ENCODE measurements around the gene PITPNC1. TPM values are rescaled to one million over a fixed set of nuclear protein-coding genes. Genes with fewer than 3 reads are reported as not detected.

Gene PITPNC1
- total RNA-seq, 1 donor from 2014 or later = 25.4 TPM

GRCh38 chr17:67549820-67550219, 172.7 kb downstream of the PITPNC1 start:
- TF ChIP-seq CTCF (IDR thresholded peaks at IDR 0.05) = no peak
- no peaks in the 10 kb centered on the region for H3K27me3 ChIP-seq
- H3K27ac ChIP-seq = no peak overlapping the region
- H3K4me3 ChIP-seq = no peak overlapping the region
- no peak for DNase-seq
- no peaks in the 10 kb centered on the region for H3K9me3 ChIP-seq
- H3K4me1 ChIP-seq = peaks cover 20% of the 10 kb centered on the region
- no peaks in the 10 kb centered on the region for H3K36me3 ChIP-seq
- ATAC-seq = peak; percentile 30
- intact Hi-C loops (cut with DNase I) = no loop called here

- no peak for ATAC-seq
- TF ChIP-seq CTCF (IDR thresholded peaks at IDR 0.05) = no peak
- no peaks in the 10 kb centered on the region for H3K9me3 ChIP-seq
- H3K4me3 ChIP-seq = no peak overlapping the region
- H3K4me1 ChIP-seq = peaks cover under 1% of the 10 kb centered on the region
- no peak overlapping the region for H3K27ac ChIP-seq
- no peaks in the 10 kb centered on the region for H3K36me3 ChIP-seq
- no peaks in the 10 kb centered on the region for H3K27me3 ChIP-seq
- DNase-seq = no peak
- intact Hi-C loops (cut with DNase I) = no loop called here
Observed at GRCh38 chr17:67554634-67555033, 177.6 kb downstream of the PITPNC1 start.

- Histone ChIP-seq H3K4me3 (no peak overlapping the region), H3K27ac (no peak overlapping the region), H3K9me3 (no peaks in the 10 kb centered on the region), H3K27me3 (no peaks in the 10 kb centered on the region), H3K4me1 (no peaks in the 10 kb centered on the region), H3K36me3 (no peaks in the 10 kb centered on the region)
- intact Hi-C loops (cut with DNase I) = no loop called here
- ATAC-seq (no peak), DNase-seq (no peak)
- no peak for TF ChIP-seq CTCF (IDR thresholded peaks at IDR 0.05)
Observed at GRCh38 chr17:67555855-67556254, 178.8 kb downstream of the PITPNC1 start.

- no peak for DNase-seq
- H3K4me1 ChIP-seq = no peaks in the 10 kb centered on the region
- no peaks in the 10 kb centered on the region for H3K9me3 ChIP-seq
- H3K36me3 ChIP-seq = no peaks in the 10 kb centered on the region
- intact Hi-C loops (cut with DNase I) = no loop called here
- H3K4me3 ChIP-seq = no peak overlapping the region
- no peak for TF ChIP-seq CTCF (IDR thresholded peaks at IDR 0.05)
- no peak overlapping the region for H3K27ac ChIP-seq
- no peak for ATAC-seq
- no peaks in the 10 kb centered on the region for H3K27me3 ChIP-seq
Observed at GRCh38 chr17:67557052-67557845, 180.2 kb downstream of the PITPNC1 start.

- H3K27me3 ChIP-seq = no peaks in the 10 kb centered on the region
Observed at GRCh38 chr17:67557921-67558320, 180.8 kb downstream of the PITPNC1 start.

More at GRCh38 chr17:67557921-67558320, 180.8 kb downstream of the PITPNC1 start:
- Histone ChIP-seq H3K4me3 (no peak overlapping the region), H3K27ac (no peak overlapping the region), H3K36me3 (no peaks in the 10 kb centered on the region), H3K4me1 (no peaks in the 10 kb centered on the region), H3K9me3 (no peaks in the 10 kb centered on the region)
- no peak for TF ChIP-seq CTCF (IDR thresholded peaks at IDR 0.05)
- DNase-seq = no peak
- intact Hi-C loops (cut with DNase I) = no loop called here
- ATAC-seq = no peak

Data from upper lobe of right lung (tissue), 1 donor.